GM23248 (cell line): ENCODE results near the gene TFCP2L1.

Experiments used
- EZH2 ChIP-seq: fragments of 200-600 bp; sonication (generic); IDR thresholded peaks from 2 replicates; pipeline ENCODE4 v1.6.1; 2018; ENCODE audit warnings: antibody characterized with exemption, mild to moderate bottlenecking; ENCODE audit not compliant: insufficient read depth, poor library complexity, severe bottlenecking
- EZH2phosphoT487 ChIP-seq: fragments of 200-600 bp; sonication (generic); IDR thresholded peaks from 2 replicates; pipeline ENCODE4 v1.6.1; 2018; ENCODE audit warnings: antibody characterized with exemption, moderate library complexity, mild to moderate bottlenecking, low read depth; ENCODE audit not compliant: insufficient read depth

GRCh38 chr2:121253674-121254240 lies 31.2 kb downstream of the TFCP2L1 start:
- TF ChIP-seq EZH2 (no peak), EZH2phosphoT487 (no peak)
